SK-N-SH (cell line): ENCODE data around the gene MTCH1.

Source experiments
- CTCF ChIP-seq: fragments of 200-600 bp; sonication (generic); IDR thresholded peaks from 2 replicates; pipeline ENCODE4 v1.6.1; 2017; ENCODE audit warnings: antibody characterized with exemption, mild to moderate bottlenecking, moderate library complexity
- EP300 ChIP-seq, 2 experiments: IDR thresholded peaks; 2 replicates each; pipeline versions ENCODE4 v1.4.0 to v1.6.1; 2012; ENCODE audit warnings: borderline replicate concordance in 1 of 2, low read depth in 1 of 2, low read length in 1 of 2
- EZH2phosphoT487 ChIP-seq: fragments of 200-600 bp; sonication (generic); IDR thresholded peaks from 2 replicates; pipeline ENCODE4 v1.6.1; 2017; ENCODE audit warnings: low read depth, mixed run types, mild to moderate bottlenecking, antibody characterized with exemption, moderate library complexity, borderline replicate concordance
- REST ChIP-seq: IDR thresholded peaks from 2 replicates; pipeline ENCODE4 v1.6.1; 2012; ENCODE audit warnings: mild to moderate bottlenecking, low read depth, low read length, moderate library complexity

GRCh38 chr6:37011656-37012378, 25.8 kb upstream of the MTCH1 start:
- no peak for TF ChIP-seq CTCF
- TF ChIP-seq EP300 (IDR thresholded peaks at IDR 0.05; ENCODE audit: borderline replicate concordance in 1 of 2, low read depth in 1 of 2, low read length in 1 of 2), result no peak
- no peak for TF ChIP-seq EZH2phosphoT487
- no peak for TF ChIP-seq REST
